D721Med (cell line): Measurements from ENCODE around the gene INSL6.

Source experiments
- DNase-seq: peaks from one replicate; pipeline ENCODE4 v3.0.0; 2011; ENCODE audit warnings: low spot score; ENCODE audit not compliant: insufficient read length
- FAIRE-seq: peaks from 2 replicates; lab custom pipeline; 2011; peaks lifted over from hg19 to GRCh38; lab: Jason Lieb, UNC
- CTCF ChIP-seq: IDR thresholded peaks from 2 replicates; pipeline ENCODE4 v1.5.1; 2012; ENCODE audit warnings: mild to moderate bottlenecking, control low read depth; ENCODE audit not compliant: insufficient read depth; ENCODE audit errors: missing control alignments

INSL6 gene

GRCh38 chr9:5140151-5140550 is 45.3 kb downstream of the INSL6 start:
- DNase-seq (no peak), FAIRE-seq (no peak)
- no peak for TF ChIP-seq CTCF

- no peak for FAIRE-seq
- DNase-seq: no peak
Measured at GRCh38 chr9:5122516-5122915, 62.9 kb downstream of the INSL6 start.

GRCh38 chr9:5122116-5122515 is 63.3 kb downstream of the INSL6 start:
- TF ChIP-seq CTCF: no peak
- FAIRE-seq (no peak), DNase-seq (no peak)

More at GRCh38 chr9:5122516-5122915, 62.9 kb downstream of the INSL6 start:
- no peak for TF ChIP-seq CTCF

GRCh38 chr9:5113994-5114748 is 71.3 kb downstream of the INSL6 start:
- DNase-seq: no peak
- no peak for TF ChIP-seq CTCF
- no peak for FAIRE-seq
